ENCODE data around the gene LURAP1L.

The LURAP1L gene

DNA sequence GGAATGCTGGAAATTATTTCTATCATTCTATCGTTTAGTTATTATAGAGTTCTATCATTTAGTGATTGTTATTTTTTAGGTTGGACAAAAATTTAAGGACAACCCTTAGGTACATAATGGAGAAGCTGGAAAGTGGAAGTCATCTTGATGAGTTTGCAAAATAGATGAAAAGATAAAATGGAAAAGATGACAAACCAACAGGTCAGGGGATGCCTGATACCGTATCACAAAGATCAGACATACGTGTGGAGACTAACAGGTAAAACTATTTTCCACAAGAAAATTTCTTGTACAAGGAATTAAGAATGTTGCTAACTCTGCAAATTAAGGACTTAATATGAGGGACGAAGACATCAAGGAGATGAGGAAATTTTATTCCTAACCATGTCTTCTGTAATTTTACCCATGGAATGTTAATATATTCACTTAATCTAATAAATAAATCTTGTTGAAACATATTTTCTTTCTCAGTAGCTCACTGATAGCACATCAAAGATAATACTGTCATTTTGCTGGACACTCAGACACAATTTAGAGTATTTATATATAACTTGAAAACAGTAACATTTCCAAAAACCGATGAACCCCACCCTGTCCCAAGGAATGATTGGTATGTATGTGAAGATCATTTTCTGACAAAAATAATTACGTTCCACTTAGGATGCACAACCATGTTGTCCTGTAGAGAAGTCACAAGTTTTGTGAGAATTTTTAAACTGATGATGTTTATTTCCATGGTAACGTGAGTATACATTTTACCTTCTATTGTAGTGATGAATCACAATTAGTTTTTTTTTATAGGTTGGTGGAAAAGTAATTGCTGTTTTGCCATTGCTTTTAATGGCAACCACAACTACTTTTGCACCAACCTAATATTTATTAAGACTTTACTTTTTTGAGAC lies 2.6 kb downstream of the LURAP1L start:
- DNase-seq: no peak

- no peak for DNase-seq
Observed at GRCh38 chr9:12778389-12778788, 3.6 kb downstream of the LURAP1L start.

- no peak for DNase-seq
Observed at GRCh38 chr9:12781226-12781733, 6.5 kb downstream of the LURAP1L start.

GRCh38 chr9:12783767-12784460 lies 9.1 kb downstream of the LURAP1L start:
- DNase-seq: no peak

- no peak for DNase-seq
Observed at GRCh38 chr9:12784461-12785259, 9.8 kb downstream of the LURAP1L start.

DNA sequence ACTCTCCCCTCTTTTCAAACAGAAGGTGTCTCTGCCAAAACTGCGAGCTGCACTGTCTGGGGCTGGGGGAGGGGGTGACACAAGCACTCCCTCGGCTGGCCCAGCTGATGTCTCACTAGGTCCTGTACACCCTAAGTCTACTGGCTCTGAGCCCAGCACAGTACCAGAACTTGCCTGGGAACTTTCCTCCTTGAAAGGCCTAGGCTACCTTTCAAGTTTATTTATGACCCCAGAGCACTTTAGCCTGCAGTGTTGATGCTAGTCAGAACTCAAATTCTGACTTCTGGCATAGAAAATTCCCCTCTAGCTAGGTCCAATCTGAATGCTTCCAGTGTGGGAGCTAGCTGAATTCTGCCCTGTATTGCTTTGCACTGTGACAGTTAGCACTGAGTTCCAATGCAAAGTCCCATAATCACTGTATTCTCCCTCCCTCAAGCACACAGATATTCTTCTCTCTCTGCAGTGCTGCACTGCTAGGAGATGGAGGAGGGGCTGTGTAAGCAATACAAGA lies 10.5 kb downstream of the LURAP1L start:
- DNase-seq: no peak

DNA sequence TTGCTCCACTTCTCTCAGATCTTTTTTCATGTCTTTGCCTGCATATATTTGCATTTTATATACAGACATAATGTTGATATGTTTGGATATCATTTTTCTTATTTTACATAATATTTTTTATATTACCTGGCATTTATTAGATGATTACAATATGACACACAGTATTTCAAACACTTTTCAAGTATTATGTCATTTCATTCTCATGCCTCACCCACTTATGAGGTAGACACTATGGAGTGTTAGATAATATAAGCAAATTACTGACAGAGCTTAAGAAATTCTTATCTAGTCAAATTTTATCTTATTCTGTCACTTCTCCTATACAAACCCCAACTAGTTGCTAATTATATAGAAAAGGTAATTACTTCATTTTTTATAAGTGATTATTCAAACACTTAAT lies 11.1 kb downstream of the LURAP1L start:
- DNase-seq: no peak

DNA sequence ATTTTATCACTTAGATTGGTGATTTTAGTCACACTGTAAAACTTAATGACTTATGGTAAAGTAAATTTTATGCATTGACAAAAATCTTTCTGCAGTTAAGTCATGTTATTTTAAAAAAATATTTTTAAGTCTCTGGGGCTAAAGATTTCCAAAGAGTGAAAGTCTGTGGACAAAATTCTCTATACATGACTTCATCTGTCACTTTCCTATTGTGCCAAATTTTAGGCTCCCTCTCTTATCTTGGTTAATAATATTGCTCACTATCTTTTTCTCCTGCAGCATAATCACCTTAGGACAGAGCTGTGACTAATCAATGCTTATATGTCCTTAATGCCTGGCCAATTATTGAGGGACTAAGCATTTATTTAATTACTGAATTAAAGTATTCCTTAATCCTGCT lies 15.2 kb downstream of the LURAP1L start:
- DNase-seq: no peak

DNA sequence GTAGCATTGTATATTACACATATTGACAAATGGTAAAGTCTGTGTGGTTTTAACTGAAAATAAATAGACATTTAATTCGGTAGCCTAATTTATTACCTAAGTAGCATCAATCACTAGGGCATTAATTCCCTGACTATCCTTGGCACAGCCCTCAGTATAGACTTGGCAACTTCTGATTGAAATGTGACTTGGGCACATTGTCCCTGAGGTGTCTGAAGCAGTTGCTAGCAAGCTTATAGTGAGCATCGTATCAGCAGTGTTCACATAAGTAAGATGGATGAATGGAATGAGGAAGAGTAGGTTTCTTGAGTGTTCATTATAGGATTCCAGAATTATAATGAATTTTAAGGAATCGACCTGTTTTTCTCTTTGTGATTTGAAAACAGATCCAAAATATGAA lies 16.1 kb downstream of the LURAP1L start:
- DNase-seq: no peak

GRCh38 chr9:12794101-12794799 lies 19.4 kb downstream of the LURAP1L start:
- no peak for DNase-seq

- DNase-seq: no peak
Observed at GRCh38 chr9:12796601-12797000, 21.8 kb downstream of the LURAP1L start.

GRCh38 chr9:12797037-12797436 lies 22.2 kb downstream of the LURAP1L start:
- no peak for DNase-seq

DNA sequence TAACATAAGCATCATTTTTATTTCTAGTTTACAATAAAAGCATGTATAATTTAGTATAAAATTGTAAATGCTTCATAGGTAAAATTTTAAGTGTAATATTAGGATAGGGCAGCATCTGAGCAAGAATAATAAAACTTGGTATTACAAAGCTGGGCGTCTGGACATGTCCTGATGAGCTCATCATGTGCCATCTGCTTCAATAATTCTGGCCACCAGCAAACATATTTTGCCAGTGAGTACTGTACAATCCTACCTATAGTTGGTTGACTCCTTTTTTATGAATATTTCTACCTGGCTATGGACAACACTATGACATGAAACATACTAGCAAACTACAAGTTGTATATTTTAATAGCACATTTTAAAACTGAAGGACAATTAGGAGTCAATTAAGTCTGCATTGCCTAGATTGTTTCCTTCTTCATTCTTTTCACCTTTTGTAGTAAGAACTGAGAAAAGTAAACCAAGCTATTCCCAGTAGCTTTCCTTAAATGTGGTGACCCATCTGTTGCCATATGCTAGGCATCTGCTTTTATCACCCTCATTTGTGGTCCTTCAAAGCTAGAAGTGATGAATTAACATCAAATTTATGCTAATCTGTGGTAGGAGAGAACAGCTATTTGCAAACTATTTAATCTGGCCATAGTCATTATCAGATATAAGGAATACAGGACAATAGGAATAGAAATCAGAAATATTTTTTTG lies 23.4 kb downstream of the LURAP1L start:
- DNase-seq: no peak

DNA sequence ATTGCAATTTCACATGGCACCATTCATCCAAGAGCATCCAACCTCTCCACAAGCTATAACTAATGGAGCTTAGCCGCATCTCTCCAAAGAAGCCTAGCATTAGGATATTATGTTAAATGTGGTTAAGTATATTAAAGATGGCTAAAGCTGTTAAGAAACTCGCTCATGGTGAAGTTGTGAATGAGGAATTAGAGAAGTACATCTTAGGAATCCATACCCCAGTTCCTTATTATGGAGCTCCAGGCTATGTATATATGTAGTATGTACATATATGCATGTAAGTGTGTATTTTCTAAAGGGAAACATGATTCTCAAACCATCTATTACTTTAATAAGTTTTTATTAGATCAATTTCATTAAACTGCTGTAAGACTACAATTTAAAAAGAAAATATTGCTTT lies 26.4 kb downstream of the LURAP1L start:
- no peak for DNase-seq

- no peak for DNase-seq
Observed at GRCh38 chr9:12801663-12802062, 26.8 kb downstream of the LURAP1L start.

- DNase-seq: no peak
Observed at GRCh38 chr9:12802093-12802492, 27.3 kb downstream of the LURAP1L start.

GRCh38 chr9:12808569-12808968 lies 33.7 kb downstream of the LURAP1L start:
- DNase-seq: no peak

- DNase-seq: no peak
Observed at GRCh38 chr9:12809720-12810119, 34.9 kb downstream of the LURAP1L start.

- no peak for DNase-seq
Observed at GRCh38 chr9:12811935-12812334, 37.1 kb downstream of the LURAP1L start.

- DNase-seq: no peak
Observed at GRCh38 chr9:12812710-12813109, 37.9 kb downstream of the LURAP1L start.

DNA sequence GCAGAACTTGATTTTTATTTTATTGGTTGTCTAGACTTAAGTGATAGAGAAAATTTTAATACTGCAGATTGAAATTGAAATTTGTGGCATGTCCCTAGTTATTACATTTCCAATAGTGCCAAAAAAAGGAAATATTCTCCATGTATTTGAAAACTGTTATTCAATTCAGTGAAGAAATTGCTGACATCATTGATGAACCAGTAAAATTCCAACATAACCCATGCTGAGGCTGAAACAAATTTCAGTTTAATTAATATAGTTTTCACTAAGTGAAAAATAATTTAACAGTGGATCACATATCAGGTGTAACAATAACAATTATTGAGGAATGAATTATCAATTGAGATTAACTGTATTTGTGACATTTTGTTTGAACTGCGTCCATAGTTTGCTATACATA lies 38.7 kb downstream of the LURAP1L start:
- no peak for DNase-seq

Data from activated gamma-delta T cell treated with Interleukin-2 at 50 U/mL for 16 hours (primary cell).